ENCODE data around the gene CDR2. TPM values are rescaled to one million over a fixed set of nuclear protein-coding genes. Genes with fewer than 3 reads are reported as not detected.
"Not testable (repeated sequence)": the region's sequence is repeated elsewhere in the genome, so short reads cannot be mapped to it uniquely, and the experiment has no call there.

CDR2 gene
- total RNA-seq, 1 experiment from 2014 or later, result 63.4 TPM

DNA sequence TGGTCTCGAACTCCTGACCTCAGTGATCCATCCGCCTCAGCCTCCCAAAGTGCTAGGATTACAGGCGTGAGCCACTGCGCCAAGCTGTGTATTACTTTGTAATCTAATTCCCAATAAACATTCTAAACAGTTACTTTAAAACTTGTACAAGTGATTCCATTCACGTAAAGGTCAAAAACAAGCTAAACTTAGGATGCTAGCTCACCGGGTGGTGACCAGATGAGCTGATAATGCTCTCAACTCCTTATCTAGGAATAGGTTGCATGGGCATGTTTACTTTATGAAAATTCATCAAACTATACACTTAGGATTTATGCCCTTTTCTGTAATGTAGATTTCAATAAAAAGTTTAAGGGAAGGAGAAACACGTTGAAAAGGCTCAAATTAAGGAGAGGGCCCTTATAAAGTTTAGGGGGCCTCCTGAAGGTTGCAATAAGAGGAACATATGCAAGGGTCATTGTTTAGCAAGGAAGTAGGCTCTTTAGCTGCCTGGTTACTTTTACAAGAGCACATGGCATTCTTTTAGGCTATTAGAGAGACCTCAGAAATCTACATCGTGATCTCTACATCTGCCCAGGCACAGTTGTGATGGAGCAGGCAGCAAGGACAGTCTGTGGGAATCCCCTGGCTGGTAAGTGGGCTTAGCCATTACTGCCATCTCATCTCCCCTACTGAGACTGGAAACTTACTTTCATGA lies 13.3 kb downstream of the CDR2 start:
- no peaks in the 10 kb centered on the region for H3K9me3 ChIP-seq
- H3K4me3 ChIP-seq, result no peak overlapping the region
- no peaks in the 10 kb centered on the region for H3K27me3 ChIP-seq
- no peak for DNase-seq
- H3K36me3 ChIP-seq, result peaks cover 76% of the 10 kb centered on the region

DNA sequence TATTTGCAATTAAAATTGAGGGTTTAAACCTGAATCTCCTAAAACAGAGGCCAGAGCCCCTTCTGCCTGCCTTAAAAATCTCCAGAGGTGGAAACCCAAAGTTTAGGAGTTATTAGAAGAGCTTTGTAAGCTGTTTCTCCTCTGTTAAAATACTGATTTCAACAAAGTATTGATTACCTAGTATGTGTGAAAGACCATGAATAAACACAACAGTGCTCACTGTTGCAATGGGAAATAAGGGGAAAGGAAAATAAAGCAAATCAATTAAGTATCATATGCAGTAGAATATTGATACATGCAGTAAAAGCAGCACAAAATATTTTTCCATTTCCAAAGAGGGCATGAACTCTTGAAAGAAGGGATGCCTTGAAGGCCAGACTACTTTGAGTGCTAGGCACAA lies 14.7 kb downstream of the CDR2 start:
- Histone ChIP-seq H3K27me3 (no peaks in the 10 kb centered on the region), H3K36me3 (peaks cover 77% of the 10 kb centered on the region), H3K9me3 (no peaks in the 10 kb centered on the region), H3K4me3 (no peak overlapping the region)
- DNase-seq, result no peak

DNA sequence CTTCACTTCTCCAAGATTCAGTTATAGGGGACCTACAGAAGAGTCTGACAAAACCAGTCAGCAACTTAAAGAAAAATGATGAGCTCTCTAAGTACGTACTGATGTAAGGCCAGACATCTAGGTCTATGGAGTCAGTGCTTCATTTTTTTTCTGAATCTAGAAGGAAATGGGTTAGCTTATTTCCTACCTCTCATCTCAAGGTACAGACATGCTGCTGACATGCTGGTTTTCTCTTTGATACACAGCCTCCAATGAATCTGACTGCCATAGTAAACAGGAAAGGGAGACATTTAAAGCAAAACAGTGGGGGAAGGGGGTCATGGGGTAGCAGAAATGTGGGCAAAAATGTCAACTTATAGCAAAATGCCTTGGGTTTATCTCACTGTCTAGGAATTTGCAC lies 16.4 kb downstream of the CDR2 start:
- no peaks in the 10 kb centered on the region for H3K27me3 ChIP-seq
- peaks cover 64% of the 10 kb centered on the region for H3K36me3 ChIP-seq
- H3K9me3 ChIP-seq, result no peaks in the 10 kb centered on the region
- no peak overlapping the region for H3K4me3 ChIP-seq
- DNase-seq, result no peak

DNA sequence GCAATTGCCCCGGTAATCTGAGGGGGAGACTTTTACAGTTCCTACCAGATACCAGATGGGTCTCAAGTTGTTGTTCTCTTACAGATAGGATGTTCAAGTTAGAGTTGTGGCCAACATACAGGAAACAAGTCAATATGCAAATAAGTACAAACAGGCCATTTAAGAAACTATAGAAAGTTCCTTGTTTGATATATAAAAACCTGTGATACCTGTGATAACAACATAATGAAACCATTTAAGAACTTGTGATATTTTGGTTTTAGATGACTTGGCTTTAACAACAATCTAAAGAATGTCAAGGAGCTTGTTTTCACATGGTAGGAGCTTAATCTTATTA lies 16.8 kb downstream of the CDR2 start:
- DNase-seq, result no peak
- no peaks in the 10 kb centered on the region for H3K9me3 ChIP-seq
- H3K4me3 ChIP-seq, result no peak overlapping the region
- peaks cover 64% of the 10 kb centered on the region for H3K36me3 ChIP-seq
- H3K27me3 ChIP-seq, result no peaks in the 10 kb centered on the region

DNA sequence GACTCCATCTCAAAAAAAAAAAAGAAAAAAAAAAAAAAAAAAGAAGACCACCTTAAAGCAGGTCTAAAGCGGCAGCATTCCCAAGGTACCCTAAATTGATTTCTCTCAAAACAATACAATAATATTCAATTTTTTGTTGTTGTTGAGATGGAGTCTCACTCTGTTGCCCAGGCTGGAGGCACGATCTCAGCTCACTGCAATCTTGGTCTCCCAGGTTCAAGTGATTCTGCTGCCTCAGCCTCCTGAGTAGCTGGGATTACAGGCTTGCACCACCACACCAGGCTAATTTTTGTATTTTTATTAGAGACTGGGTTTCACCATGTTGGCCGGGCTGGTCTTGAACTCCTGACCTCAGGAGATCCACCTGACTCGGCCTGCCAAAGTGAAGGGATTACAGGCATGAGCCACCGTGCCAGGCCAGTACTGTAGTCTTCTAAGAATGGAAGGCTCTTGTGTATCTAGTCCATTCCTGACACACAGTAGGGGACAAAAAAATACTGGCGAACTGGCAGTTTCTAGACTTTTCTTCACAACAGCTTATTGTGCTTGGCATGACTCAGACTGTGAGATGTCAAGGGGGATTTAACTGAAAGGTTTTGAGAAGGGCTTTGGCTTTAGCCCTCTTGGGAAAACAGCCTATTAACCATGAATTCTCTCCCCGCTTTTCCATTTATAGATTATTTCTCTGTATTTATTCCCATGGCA lies 17.3 kb downstream of the CDR2 start:
- H3K27me3 ChIP-seq, result no peaks in the 10 kb centered on the region
- H3K9me3 ChIP-seq, result no peaks in the 10 kb centered on the region
- peaks cover 64% of the 10 kb centered on the region for H3K36me3 ChIP-seq
- DNase-seq, result no peak
- no peak overlapping the region for H3K4me3 ChIP-seq

DNA sequence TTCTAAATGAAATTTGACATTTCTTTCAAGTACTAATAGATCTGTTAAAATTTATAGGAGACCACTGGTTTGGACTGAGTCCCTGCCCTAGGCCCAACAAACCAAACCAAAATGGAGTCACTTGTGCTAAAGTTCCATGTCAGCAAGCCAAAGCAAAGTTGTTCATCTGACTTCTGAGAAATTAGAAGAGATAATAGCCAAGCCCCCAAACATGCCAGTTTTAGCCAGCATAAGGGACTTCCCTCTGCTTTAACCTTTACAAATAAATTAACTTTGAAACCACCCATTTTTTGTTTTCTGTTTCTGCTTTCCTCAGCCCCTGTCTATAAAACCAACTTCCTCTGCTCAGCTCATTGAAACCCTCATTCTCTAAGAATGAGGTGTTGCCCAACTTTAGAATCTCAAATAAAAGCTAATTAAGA lies 18.9 kb downstream of the CDR2 start:
- Histone ChIP-seq H3K4me3 (no peak overlapping the region), H3K9me3 (no peaks in the 10 kb centered on the region), H3K36me3 (peaks cover 69% of the 10 kb centered on the region), H3K27me3 (no peaks in the 10 kb centered on the region)
- DNase-seq, result no peak

DNA sequence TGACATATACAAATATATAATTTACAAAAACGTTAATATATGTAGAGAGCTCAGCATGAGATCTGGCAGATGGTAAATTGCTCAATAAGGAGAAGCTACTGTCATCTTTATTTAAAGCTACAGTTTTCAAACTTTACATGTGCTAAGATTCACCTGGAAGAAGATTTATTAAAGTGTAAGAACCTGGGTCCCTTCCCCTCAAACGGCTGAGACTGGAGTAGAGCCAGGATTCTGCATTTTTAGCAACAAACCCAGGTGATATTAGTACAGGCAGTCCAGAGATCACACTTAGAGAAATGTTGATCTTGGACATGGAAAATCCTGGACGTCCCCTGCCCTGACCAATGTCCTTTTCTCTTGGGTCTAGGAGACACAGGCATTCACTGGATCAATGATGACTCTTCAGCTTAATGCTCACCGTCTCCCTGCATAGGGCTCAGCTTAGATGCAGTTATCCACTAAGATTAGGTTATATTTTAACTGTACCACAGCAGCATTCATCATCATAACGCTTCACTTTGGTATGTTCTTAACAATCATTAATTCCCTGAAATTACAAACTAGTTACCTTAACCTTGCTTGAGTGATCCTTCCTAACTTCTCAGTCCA lies 20.4 kb downstream of the CDR2 start:
- H3K27me3 ChIP-seq, result no peaks in the 10 kb centered on the region
- H3K36me3 ChIP-seq, result peaks cover 68% of the 10 kb centered on the region
- no peak overlapping the region for H3K4me3 ChIP-seq
- DNase-seq, result no peak
- no peaks in the 10 kb centered on the region for H3K9me3 ChIP-seq

DNA sequence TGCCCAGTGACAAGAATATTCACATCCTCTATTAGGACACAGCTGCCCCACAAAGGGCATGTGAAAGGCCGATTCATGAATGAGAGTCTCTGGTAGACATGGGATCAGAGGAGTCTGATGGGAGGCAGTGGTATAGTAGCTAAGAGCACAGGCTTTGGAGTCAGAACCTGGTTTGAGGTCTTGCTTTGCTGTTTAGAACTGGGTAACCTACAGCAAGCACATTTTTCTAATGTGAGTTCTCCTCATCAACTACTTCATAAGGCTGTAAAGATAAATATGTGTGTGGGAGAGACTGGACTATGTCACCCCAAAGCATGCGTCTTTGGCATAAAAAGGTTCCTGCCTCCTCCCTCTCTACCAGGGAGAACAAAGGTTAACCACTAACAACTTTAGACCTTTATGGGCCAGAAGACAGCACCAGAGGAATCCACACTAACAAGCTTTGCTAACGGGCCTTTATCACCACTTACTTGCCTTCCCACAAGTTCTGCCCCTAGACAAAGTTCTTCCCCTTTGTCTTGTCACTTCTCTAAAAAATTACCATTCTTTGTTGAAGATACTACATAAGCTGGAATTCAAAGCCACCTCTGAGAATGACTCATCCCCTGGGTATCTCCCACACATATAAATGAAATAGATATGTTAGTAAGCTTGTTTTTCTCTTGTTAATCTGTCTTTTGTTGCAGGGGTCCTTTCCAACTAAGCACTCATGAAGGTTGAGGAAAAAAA lies 21.1 kb downstream of the CDR2 start:
- DNase-seq, result peak; percentile 33
- no peaks in the 10 kb centered on the region for H3K9me3 ChIP-seq
- H3K27me3 ChIP-seq, result no peaks in the 10 kb centered on the region
- H3K36me3 ChIP-seq, result peaks cover 69% of the 10 kb centered on the region
- no peak overlapping the region for H3K4me3 ChIP-seq

DNA sequence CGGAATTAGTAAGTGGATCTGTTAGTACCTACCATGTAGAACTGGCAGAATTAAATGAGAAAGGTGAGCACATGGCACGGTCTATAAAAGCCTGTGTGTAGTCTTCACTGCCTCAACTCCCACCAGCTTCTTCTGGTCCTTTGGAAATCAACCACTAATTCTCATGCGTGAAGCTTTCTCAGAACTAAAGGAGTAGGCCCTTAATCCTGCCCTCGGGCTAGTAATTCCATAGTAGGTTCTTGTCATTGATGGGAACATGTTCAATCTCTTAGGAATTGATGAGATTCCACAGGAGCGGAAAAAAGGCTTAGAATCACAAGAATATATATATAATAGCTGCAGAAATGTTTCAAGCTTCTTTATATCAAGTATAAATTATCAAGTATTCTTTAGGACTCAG lies 21.7 kb downstream of the CDR2 start:
- Histone ChIP-seq H3K36me3 (peaks cover 69% of the 10 kb centered on the region), H3K27me3 (no peaks in the 10 kb centered on the region), H3K9me3 (no peaks in the 10 kb centered on the region), H3K4me3 (no peak overlapping the region)
- DNase-seq, result no peak

DNA sequence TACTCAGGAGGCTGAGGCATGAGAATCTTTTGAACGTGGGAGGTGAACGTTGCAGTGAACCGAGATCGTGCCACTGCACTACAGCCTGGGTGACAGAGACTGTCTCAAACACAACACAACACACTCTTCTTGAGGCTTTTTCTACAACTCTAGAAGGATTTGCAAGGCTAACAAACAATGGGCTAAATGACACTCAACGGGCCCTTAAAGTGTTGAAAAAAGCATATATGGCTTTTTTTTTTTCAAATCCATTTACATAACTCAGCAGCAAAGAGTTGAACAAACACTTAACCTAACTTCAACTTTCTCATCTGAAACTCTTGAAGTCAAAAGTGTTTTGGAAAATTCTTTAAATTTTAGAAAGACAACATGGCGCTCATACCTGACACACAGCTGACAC lies 22.3 kb downstream of the CDR2 start:
- Histone ChIP-seq H3K27me3 (no peaks in the 10 kb centered on the region), H3K9me3 (no peaks in the 10 kb centered on the region), H3K4me3 (no peak overlapping the region), H3K36me3 (peaks cover 70% of the 10 kb centered on the region)
- DNase-seq, result no peak

DNA sequence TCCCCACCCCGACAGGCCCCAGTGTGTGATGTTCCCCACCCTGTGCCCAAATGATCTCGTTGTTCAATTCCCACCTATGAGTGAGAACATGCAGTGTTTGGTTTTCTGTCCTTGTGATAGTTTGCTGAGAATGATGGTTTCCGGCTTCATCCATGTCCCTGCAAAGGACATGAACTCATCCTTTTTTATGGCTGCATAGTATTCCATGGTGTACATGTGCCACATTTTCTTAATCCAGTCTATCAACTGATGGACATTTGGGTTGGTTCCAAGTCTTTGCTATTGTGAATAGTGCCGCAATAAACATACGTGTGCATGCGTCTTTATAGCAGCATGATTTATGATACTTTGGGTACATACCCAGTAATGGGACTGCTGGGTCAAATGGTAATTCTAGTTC lies 23.4 kb downstream of the CDR2 start:
- not testable (repeated sequence) for H3K27me3 ChIP-seq, DNase-seq, H3K4me3 ChIP-seq, H3K9me3 ChIP-seq
- peaks cover 81% of the 10 kb centered on the region for H3K36me3 ChIP-seq

DNA sequence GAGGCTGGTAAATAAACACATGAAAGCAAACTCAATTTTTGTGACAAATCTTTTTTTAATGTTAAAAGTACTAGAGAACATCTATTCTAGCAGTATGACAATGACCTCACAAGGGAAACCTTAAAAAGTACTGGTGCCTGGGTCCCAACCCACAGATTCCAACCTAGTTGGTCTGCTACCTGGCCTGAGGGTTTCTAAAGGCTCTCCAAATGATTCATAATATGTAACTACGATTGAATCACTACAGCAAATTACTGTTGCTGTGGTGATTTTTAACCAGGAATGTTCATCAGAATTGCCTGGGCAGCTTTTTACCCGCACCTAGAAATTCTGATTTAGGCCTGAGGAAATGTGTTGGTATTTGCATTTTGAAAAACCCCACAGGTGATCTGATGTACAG lies 26.1 kb downstream of the CDR2 start:
- Histone ChIP-seq H3K27me3 (no peaks in the 10 kb centered on the region), H3K9me3 (no peaks in the 10 kb centered on the region), H3K36me3 (peaks cover 87% of the 10 kb centered on the region), H3K4me3 (no peak overlapping the region)
- DNase-seq, result no peak

DNA sequence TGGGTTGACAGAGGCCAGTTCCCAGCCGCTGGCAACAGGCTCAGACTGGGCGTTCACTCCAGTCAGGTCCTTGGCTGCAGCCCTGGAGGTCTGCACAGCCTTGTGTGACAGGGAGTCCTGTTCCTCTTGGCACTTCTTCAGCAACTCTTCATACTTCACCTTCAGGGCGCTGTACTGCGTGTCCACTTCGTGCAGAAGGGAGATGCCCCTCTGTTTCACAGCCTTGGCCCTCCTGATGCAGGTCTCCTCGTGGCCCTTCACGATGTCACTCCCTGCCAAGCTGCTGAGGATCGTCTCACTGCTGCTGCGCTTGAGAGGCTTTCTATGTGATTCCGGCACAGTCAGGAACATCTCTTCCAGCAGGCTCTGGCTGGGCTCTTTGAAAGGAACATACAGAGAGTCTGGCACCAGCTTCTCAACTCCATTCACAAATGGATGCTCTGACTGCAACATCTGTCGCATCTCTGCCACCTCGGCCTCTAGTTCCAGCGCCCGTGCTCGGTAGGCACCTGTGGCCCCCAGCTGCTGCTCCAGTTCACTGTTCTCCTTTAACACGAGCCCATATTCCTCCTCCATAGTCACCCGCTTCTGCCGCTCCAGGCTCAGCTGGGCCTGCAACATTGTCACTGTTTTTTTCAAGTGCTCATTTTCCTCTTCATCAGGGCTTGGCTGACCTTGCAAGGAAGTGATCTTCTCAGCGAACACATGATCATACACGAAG lies 27.2 kb downstream of the CDR2 start:
- Histone ChIP-seq H3K9me3 (peaks cover under 1% of the 10 kb centered on the region; the same call in 1 of the 2 replicates), H3K27me3 (no peaks in the 10 kb centered on the region), H3K36me3 (peaks cover 86% of the 10 kb centered on the region), H3K4me3 (no peak overlapping the region)
- no peak for DNase-seq

DNA sequence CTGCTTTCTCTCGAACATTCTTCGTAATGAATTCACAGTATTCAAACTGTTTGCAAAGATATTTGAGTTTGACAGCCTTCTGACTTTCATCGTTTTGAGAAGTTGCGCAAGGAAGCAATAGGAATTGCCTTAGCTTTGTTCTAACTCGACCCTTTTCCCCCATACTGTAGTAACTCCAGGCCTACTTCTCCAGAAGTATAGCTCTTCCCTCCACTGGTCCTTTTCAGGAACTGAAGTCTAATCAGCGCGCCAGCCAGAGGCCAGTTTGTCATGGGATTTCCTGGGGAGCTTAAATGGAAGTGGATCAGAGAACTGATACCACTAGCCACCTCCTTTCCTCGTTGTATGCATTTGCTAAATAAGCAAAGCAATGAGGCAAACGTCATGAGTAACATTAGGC lies 27.9 kb downstream of the CDR2 start:
- Histone ChIP-seq H3K4me3 (no peak overlapping the region), H3K9me3 (peaks cover 2% of the 10 kb centered on the region), H3K27me3 (no peaks in the 10 kb centered on the region), H3K36me3 (peaks cover 84% of the 10 kb centered on the region)
- DNase-seq, result no peak

DNA sequence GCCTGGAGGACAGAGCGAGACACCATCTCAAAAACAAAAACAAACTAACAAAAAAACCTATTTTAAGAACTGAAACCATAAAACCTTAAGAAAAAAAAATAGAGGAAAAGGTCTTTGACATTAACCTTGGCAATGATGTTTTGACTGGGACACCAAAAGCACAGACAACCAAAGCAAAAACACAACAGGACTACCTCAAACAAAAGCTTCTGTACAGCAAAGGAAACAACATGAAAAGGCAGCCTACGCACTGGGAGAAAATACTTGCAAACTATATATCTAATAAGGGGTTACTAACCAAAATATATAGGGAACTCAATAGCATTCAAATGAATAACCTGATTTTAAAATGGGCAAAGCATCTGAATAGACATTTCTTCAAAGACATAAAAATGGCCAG lies 32.3 kb downstream of the CDR2 start:
- H3K4me3 ChIP-seq, result no peak overlapping the region
- peaks cover 61% of the 10 kb centered on the region for H3K36me3 ChIP-seq
- H3K9me3 ChIP-seq, result peaks cover 14% of the 10 kb centered on the region
- DNase-seq, result no peak
- H3K27me3 ChIP-seq, result no peaks in the 10 kb centered on the region

DNA sequence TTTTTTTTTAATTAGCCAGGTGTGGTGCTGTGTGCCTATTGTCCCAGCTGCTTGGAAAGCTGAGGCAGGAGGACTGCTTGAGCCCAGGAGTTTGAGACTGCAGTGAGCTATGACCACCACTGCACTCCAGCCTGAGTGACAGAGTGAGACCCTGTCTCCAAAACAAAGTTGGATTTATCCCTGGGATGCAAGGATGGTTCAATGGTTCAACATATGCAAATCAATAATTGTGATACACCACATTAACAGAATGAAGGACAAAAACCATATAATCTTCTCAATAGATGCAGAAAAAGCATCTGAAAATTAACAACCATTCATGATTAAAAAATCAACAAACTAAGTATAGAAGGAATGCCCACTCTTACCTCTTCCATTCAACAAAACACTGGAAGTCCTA lies 33.5 kb downstream of the CDR2 start:
- Histone ChIP-seq H3K4me3 (no peak overlapping the region), H3K27me3 (no peaks in the 10 kb centered on the region), H3K36me3 (peaks cover 61% of the 10 kb centered on the region), H3K9me3 (peaks cover 23% of the 10 kb centered on the region)
- no peak for DNase-seq

All from MG63 (cell line).